COR-L47 (cell line): ENCODE data around the gene PTPRCAP.
"Not testable (repeated sequence)": the region's sequence is repeated elsewhere in the genome, so short reads cannot be mapped to it uniquely, and the experiment has no call there.

Source experiments
- DNase-seq: peaks from one replicate; lab custom pipeline; 2025; lab: John Stamatoyannopoulos, UW

The PTPRCAP gene

DNA sequence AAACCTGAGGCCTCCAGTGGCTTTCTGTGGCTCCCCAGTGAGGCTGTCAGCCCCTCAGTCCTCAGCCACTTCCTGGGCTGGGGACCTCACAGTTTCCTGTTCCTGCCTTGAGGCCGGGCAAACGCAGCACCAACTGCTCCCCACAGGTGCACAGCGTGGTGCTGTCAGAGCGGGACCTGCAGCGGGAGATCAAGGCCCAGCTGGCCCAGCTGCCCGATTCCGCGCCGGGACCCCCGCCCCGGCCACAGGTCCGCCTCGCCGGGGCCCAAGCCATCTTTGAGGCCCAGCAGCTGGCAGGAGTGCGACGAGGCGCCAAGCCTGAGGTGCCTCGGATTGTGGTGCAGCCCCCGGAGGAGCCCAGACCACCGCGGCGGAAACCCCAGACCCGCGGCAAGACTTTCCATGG, 28.2 kb downstream of the PTPRCAP start:
- no peak for DNase-seq

DNA sequence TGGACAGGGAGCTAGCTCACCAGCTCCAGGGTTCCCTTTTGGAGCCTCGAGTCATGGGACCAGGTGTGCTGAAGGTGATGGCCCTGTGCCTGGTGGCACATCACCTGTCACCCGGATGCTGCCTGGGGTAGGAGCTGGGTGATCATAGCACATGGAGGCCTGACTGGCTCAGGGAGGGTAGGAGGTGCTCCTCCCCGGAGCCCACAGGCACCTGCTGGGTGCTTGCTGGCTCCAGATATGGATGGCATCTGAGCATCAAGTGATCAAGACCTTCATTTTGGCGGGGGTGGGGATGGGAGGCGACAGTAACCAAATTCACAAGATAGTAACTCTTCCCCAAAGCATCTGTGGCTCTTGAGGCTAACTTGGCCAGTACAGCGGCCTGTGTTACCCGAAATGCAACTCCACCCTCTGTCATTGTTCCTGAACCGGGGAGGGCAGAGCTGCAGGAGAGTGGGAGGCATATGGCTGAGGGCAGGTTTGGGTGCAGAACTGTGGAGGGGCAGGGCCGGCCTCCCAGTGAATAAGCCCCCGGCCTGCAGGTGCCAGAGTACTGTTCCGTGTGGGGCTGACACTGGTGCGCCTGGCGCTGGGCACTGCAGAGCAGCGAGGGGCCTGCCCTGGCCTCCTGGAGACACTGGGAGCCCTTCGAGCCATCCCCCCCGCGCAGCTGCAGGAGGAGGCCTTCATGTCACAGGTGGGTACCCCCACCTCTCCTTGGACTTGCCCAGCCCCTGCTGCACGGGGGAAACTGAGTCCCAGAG, 28.9 kb downstream of the PTPRCAP start:
- no peak for DNase-seq

DNA sequence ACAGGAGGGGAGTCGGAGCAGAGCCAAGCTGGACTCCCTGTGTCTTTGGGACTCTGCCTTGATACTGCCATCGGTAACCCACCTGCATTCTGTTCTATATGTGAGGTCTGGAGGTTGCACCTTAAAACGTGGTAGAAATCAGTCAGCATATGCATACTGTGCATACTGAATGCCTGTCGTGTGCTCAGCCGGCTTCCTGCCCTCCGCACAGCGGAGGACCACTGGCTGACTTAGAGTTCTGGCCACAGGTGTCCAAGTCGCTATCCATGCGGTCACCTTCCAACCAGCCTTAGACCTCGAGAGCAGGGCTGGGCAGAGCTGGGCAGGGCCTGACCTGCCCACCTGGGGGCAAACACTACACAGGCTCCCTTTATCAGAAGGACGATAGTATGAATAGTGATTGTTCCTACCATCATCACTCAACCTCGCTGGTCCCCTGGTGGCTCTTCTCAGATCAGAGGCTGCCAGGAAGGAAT, 29.8 kb downstream of the PTPRCAP start:
- no peak for DNase-seq

- no peak for DNase-seq
Measured at GRCh38 chr11:67406969-67407687, 30.4 kb downstream of the PTPRCAP start.

DNA sequence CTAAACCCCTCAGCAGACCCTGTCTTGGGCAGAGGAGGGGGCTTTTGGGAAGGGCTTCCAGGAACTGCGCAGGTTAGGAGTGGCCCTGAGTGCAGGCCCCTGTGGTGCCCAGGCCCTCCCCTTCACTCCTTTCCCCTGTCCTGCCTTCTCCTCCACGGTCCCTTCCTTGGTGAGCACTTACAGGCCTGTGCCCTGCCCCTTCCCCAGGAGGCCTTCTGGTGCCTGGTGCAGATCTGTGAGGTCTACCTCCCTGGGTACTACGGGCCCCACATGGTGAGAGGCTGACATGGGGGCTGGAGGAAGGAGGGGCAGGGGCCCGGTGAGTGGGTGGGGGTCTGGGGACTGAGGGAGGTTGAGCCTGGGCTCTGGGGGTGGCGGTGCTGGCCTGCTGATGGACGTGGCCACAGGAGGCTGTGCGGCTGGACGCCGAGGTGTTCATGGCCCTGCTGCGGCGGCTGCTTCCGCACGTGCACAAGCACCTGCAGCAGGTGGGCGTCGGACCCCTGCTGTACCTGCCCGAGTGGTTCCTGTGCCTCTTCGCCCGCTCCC, 31.0 kb downstream of the PTPRCAP start:
- DNase-seq = no peak

DNA sequence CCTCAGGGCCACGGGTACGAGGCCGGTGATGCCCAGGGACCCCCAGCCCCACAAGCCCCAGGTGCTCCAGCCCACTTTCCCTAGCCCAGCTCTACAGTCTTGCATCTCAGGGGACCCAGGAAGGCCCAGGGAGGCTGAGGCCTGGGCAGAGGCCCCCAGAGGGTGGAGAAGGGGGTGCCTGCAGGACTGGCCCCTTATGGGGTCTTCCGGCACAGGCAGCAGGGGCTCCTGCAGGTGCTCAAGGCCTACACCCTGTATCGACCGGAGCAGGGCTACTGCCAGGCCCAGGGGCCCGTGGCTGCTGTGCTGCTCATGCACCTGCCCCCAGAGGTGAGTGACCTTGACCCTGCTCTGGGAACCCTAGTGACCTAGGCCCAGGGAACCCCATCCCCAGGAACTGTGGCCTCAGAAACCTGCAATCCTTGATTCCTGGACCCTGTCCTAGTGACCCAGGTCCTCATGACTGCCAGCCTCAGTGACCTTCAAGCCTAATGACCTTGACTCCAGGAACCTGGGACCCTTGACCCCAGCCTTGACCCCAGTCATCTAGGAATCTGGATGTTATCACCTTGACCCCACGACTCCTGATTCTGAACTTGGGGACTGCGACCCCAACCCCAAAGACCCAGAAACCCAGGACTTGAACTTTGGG, 31.7 kb downstream of the PTPRCAP start:
- DNase-seq = no peak

GRCh38 chr11:67405196-67405567, 32.3 kb downstream of the PTPRCAP start:
- DNase-seq = no peak

GRCh38 chr11:67404515-67405195, 32.8 kb downstream of the PTPRCAP start:
- DNase-seq = no peak

- DNase-seq = not testable (repeated sequence)
Measured at GRCh38 chr11:67403085-67403484, 34.4 kb downstream of the PTPRCAP start.

DNA sequence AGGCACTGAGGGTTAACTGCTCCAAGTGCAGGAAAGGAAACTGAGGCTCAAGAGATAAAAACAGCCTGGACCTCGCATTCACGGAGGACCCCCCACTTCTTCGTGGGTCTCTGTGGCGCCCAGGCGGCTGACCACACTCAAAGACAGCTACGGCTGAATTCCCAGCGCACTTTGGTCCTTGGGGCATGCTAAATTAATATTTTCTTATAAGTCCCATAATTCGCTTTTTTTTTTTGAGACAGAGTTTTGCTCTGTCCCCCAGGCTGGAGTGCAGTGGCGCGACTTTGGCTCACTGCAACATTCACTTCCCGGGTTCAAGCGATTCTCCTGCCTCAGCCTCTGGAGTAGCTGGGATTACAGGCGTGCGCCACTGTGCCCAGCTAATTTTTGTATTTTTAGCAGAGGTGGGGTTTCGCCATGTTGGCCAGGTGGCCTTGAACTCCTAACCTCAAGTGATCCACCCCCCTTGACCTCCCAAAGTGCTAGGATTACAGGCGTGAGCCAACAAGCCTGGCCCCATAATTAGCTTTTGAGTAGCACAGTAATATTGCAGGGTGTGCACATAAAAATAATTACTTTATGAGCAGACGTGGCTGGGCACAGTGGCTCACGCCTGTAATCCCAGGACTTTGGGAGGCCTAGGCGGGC, 35.2 kb downstream of the PTPRCAP start:
- not testable (repeated sequence) for DNase-seq

GRCh38 chr11:67401495-67402191, 35.8 kb downstream of the PTPRCAP start, which contains the start of gene PPP1CA:
Gene PPP1CA, minus strand, starts transcription at chr11:67401858. Its CDS starts 76 bp downstream, at chr11:67401782.
- peak; percentile 82 for DNase-seq

DNA sequence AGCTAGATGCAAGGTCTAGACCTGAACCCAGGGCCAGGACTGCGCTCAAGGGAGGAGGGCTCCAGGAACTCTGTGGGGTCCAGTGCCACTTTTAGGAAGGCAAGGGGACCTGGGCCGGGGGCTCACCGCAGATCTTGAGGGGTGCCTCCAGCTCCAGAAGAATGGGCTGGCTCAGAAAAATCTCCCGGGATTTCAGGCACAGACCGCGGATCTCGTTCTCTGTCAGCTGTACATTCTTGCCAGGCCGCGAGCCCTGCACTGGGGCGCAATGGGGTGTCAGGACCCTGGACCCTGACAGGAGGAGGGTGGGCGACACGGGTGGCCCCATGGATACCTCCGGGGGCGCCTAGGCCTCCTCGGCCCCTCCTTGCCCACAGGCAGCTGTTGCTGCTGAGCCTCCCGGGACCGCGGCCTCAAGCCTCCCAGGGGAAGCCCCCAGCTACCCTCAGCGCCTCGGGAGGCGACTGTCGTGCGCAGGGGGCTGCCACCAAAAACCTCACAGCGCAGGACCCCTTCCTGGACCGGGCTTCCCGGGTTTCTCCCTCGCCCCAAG, 36.5 kb downstream of the PTPRCAP start:
- DNase-seq = no peak

DNA sequence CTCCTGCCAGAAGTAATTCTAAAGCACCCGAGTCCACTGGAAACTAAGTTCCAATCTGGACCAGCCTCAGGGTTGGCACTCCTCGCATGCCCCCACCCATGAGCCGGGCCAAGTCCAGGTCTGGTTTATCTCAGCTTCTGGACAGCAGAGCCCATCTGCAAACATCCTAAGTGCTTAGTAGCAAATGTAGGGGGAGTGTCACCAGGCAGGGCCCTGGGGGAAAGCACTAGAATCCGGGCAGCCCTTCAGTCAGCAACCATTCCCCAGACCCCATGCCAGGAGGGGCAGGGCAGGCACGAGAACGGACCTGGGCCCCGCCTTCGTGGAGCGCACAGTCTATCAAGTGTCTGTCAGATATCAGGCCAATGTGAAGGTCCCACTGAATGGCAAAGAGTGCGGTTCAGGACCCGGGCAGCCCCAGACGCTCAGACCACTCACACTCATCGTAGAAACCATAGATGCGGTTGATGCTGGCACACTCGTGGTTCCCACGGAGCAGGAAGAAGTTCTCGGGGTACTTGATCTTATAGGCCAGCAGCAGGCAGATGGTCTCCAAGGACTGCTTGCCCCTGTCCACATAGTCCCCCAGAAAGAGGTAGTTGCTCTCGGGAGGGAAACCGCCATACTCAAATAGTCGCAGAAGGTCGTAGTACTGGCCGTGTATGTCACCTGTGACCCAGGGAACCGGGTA, 37.1 kb downstream of the PTPRCAP start:
- no peak for DNase-seq

DNA sequence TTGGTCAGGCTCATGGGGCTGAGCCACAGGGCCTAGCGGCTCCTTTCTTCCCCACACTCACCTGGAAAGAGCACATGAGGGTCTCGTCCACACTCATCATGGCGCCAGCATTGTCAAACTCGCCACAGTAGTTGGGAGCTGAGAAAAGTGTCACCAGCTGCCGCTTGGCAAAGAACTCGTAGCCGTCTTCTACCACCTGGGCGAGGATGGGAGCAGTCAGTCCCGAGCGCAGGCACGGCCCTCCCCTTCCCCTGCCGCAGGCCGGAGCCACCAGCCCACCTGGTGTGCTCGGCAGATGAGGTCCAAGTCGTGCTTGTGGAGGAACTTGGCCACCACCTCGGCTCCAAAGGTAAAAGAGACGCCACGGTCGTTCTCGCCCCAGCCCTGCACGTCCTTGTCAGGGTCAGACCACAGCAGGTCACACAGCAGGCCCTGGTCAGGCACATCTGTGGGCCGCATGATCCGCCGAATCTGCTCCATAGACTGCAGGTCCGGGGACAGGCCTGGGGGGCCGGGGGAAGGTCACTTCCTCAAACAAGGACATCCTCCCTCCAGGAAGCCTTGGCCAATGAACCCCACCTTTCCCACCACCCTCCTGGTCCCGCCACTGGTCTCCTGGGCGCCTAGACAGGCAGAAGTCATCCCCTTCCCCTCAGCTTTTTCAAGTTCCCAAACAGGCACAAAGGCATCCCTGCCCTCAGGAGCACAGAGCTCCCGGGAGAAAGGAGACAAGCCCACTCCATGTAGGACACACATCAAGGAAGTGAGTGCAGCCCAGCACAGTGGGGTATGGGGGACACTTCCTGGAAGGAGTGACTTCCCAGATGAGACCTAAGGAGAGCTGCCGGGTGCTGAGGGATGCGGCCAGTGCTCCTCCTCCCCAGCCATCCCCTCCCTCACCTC, 38.6 kb downstream of the PTPRCAP start:
- DNase-seq = no peak

DNA sequence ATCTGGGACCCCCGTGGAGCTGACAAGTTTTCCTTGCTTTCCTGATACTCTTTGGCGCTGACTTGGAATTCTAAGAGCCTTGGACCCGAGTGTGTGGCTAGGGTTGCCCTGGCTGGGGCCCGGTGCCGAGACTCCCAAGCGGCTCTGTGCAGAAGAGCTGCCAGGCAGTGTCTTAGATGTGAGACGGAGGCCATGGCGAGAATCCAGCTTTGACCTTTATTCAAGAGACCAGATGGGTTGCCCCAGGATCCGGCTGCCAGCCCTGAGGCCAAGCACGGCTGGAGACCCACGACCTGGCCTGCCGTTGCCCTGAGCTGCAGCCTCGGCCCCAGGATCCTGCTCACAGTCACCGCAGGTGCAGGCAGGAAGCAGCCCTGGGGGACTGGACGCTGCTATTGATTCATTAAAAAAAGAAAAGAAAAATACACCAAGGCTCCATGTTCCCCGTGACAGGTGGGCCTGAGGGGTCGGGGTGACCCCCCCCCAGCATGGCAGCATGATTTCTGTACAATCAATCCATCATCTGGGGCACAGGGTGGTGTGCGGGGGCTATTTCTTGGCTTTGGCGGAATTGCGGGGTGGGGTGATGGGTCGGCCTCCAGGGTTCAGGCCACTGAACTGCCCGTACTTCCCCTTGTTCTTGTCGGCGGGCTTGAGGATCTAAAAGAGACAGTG, 39.4 kb downstream of the PTPRCAP start:
- no peak for DNase-seq

GRCh38 chr11:67397536-67397935, 39.9 kb downstream of the PTPRCAP start:
- no peak for DNase-seq

DNA sequence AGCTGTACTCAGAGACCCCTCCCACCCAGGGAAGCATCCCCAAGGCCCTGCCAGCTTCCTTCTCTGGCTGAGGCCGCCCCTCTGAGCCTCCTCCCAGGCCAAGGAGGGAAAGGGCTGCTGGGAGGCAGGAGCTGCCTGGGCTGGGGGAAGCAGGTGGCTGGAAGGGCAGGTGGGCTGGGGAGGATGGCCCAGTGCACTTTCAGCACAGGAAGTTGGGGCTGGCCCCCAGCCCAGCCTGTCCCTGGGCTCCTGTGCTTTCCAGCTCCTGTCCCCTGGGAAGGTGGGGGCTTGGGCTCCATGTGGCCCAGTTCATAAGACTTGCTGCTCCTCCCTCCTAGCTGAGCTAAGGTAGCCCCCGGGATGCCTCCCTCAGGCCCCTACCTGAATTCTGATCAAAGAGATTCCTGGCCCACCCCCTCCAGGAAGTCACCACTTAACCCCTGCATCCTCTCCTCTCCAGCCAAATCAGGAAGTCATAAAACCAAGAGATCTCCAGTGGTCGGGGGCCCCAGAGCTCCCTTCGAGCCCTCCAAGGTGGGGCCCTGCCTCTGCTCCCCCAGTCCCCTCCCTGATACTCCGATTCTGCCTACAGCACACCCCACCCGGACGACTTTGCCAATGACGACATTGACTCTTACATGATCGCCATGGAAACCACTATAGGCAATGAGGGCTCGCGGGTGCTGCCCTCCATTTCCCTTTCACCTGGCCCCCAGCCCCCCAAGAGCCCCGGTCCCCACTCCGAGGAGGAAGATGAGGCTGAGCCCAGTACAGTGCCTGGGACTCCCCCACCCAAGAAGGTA, 40.7 kb downstream of the PTPRCAP start:
- DNase-seq = no peak

DNA sequence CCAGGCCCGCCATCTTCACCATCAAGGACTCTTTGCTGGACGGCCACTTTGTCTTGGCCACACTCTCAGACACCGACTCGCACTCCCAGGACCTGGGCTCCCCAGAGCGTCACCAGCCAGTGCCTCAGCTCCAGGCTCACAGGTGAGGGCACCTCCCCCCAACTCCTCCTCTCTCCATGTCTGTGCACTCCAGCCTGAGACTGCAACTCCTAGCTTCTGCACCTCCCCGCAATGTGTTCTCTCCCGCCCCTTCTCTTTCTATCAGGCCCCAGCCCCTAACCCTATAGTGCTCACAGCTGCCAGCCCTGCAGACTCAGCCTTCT, 41.3 kb downstream of the PTPRCAP start:
- DNase-seq = no peak
